Heart left ventricle (tissue), 16 donors: Measurements from ENCODE around the gene MTMR1. TPM values are rescaled to one million over a fixed set of nuclear protein-coding genes. Genes with fewer than 3 reads are reported as not detected.

Experiments
- ATAC-seq, 4 donors: fragments of 200-7000 bp; cut with Tn5 transposase; one replicate each; pipeline ENCODE4 v1.9.1; 2020 to 2022; ENCODE audit warnings: moderate library complexity in 4 of 4, mild to moderate bottlenecking in 3 of 4, moderate number of reproducible peaks in 1 of 4
- DNase-seq, 5 donors: peaks; one replicate each; pipeline ENCODE4 v3.0.0-alpha.2; 2020
- H3K27ac ChIP-seq, 12 donors: fragments of 200-600 bp; sonication (generic) in 4 of 12; one replicate each; pipeline versions ENCODE4 v1.5.0 to v1.8.0; 2016 to 2022; ENCODE audit warnings: mild to moderate bottlenecking in 2 of 12
- H3K27me3 ChIP-seq, 9 donors: fragments of 200-600 bp; sonication (generic) in 2 of 9; one replicate each; pipeline versions ENCODE4 v1.5.1 to v1.8.0; 2016 to 2022; ENCODE audit warnings: mild to moderate bottlenecking in 3 of 9
- H3K36me3 ChIP-seq, 9 donors: fragments of 200-600 bp; sonication (generic) in 2 of 9; one replicate each; pipeline versions ENCODE4 v1.5.0 to v1.8.0; 2018 to 2022; ENCODE audit warnings: mild to moderate bottlenecking in 2 of 9
- H3K4me1 ChIP-seq, 12 donors: fragments of 200-600 bp; sonication (generic) in 4 of 12; one replicate each; pipeline versions ENCODE4 v1.5.0 to v1.8.0; 2016 to 2022; ENCODE audit warnings: mild to moderate bottlenecking in 3 of 12
- H3K4me3 ChIP-seq, 12 donors: fragments of 200-600 bp; sonication (generic) in 4 of 12; one replicate each; pipeline versions ENCODE4 v1.5.0 to v1.8.0; 2017 to 2022; ENCODE audit warnings: mild to moderate bottlenecking in 9 of 12, moderate library complexity in 4 of 12
- H3K9me3 ChIP-seq, 12 donors: fragments of 200-600 bp; sonication (generic) in 4 of 12; one replicate each; pipeline versions ENCODE4 v1.5.0 to v1.8.0; 2016 to 2022; ENCODE audit warnings: mild to moderate bottlenecking in 1 of 12
- CTCF ChIP-seq, 12 donors: fragments of 200-600 bp; sonication (generic) in 4 of 12; IDR thresholded peaks; one replicate each; pipeline versions ENCODE4 v1.5.0 to v1.8.0; 2018 to 2022; ENCODE audit warnings: antibody characterized with exemption in 12 of 12, mild to moderate bottlenecking in 5 of 12
- POLR2A ChIP-seq, 2 donors: fragments of 450-650 bp; IDR thresholded peaks; one replicate each; pipeline ENCODE4 v1.6.1; 2017; ENCODE audit warnings: antibody characterized with exemption in 2 of 2, mild to moderate bottlenecking in 2 of 2, moderate library complexity in 2 of 2
- WGBS, 4 donors: extraction: QIAGEN DNeasy Blood & Tissue Kit in 2 of 4; methylation state at CpG; one replicate each; pipeline versions ENCODE4 v1.1.5 to v1.1.7; 2013 to 2018; 5-methylcytosine and 5-hydroxymethylcytosine counted together
- intact Hi-C, 10 donors: fragments of 100-400 bp; cut with DNase I; formaldehyde crosslinking; loops; one replicate each; pipeline versions ENCODE4 v1.11.1 to v1.14.2; 2022
- polyA plus RNA-seq, 2 donors: library from polyadenylated mRNA; stranded (reverse); fragments of 200-250 nt; gene quantifications; one replicate each; pipeline ENCODE4 v1.2.3, GENCODE V29; 2013
- total RNA-seq, 9 donors: library from RNA; depleted of rRNA in 2 of 9; stranded (reverse); fragments of >200 nt in 2 of 9; fragmentation: NEBNext Ultra II Directional in 3 of 9; extraction: Animal tissue kit (Norgen Biotek cat#: 25700) in 3 of 9; gene quantifications; one replicate each; pipeline versions ENCODE4 v1.1.0 to v1.2.4, GENCODE V29; 2016 to 2023
- donor health status: ischemic (EF 13 %, LVEDD 7.1; RV severe dilation, severe dysfunction).
- donor health status: healthy with polysubstance abuse.
- donor health status: DM: no; HTN: yes; CAD: no.
- donor health status: DM: no; HTN: no; CAD: no.
- donor health status: ischemic (EF 25% LVEDD 6.9; RV normal size, moderate dysfunction).
- donor health status: ischemic (EF 25% LVEDD 5.7; RV mildly dilated, moderate dysfunction).
- donor health status: healthy.
- donor health status: DM: yes; HTN: yes; CAD: no.
- donor health status: ischemic (EF 35%, LVEDD 5.7; RV mildly dilated, moderate dysfunction).
- donor health status: nonischemic (EF 11% LVEDD 7.7; RV severe dilation, severe dysfunction).
- donor health status: DM: yes; HTN: yes; CAD: no.
- donor health status: PGD.
- donor health status: ischemic (EF 29% LVEDD 5.4; RV normal size, mild dysfunction).
- donor health status: nonischemic (EF 23%, LVEDD 6.1; RV moderate dilation, normal function).

The MTMR1 gene
- total and polyA plus RNA-seq, 11 donors, result 5.1 to 59.7 (median 21.0) TPM

- ATAC-seq, result no peak
- intact Hi-C loops, result loop anchor here in 6 of 10 donors (10.0 kb wide), 3 partner anchors 127 to 227 kb away; partner anchors contain the start of gene HMGB3 (in 1 of the 6)
- Histone ChIP-seq H3K4me3 (no peak overlapping the region), H3K27ac (no peak overlapping the region), H3K4me1 (no peaks in the 10 kb centered on the region), H3K36me3 (peaks cover 0 to 9% (median 2%) of the 10 kb centered on the region in 9 donors), H3K9me3 (no peaks in the 10 kb centered on the region), H3K27me3 (no peaks in the 10 kb centered on the region)
- no peak for TF ChIP-seq CTCF (IDR thresholded peaks at IDR 0.05)
- no peak for TF ChIP-seq POLR2A (IDR thresholded peaks at IDR 0.05)
- 82 to 97% (median 93%) methylated on average over 16 to 18 of the region's 18 CpGs for WGBS, 4 donors
- no peak for DNase-seq
Measured at GRCh38 chrX:150777328-150777992, 84.3 kb downstream of the MTMR1 start.

GRCh38 chrX:150779385-150779784 is 86.2 kb downstream of the MTMR1 start:
- ATAC-seq, result peak in 1 of 4 donors; percentile 42
- Histone ChIP-seq H3K4me3 (no peak overlapping the region), H3K9me3 (no peaks in the 10 kb centered on the region), H3K36me3 (peaks cover 0 to 9% (median 2%) of the 10 kb centered on the region in 9 donors), H3K27me3 (no peaks in the 10 kb centered on the region), H3K27ac (no peak overlapping the region), H3K4me1 (no peaks in the 10 kb centered on the region)
- intact Hi-C loops, result loop anchor here in 6 of 10 donors (10.0 kb wide), 3 partner anchors 125 to 225 kb away; partner anchors contain the start of gene HMGB3 (in 1 of the 6)
- DNase-seq, result no peak
- WGBS, 4 donors, result 76 to 94% (median 89%) methylated on average over 8 of the region's 8 CpGs
- TF ChIP-seq CTCF (IDR thresholded peaks at IDR 0.05) (no peak), POLR2A (IDR thresholded peaks at IDR 0.05) (no peak)

- WGBS, 4 donors, result 81 to 98% (median 89%) methylated on average over 9 to 10 of the region's 10 CpGs
- intact Hi-C loops, result no loop called here
Measured at GRCh38 chrX:150781677-150782076, 88.5 kb downstream of the MTMR1 start.

More at GRCh38 chrX:150781677-150782076, 88.5 kb downstream of the MTMR1 start:
- DNase-seq (no peak), ATAC-seq (no peak)
- no peaks in the 10 kb centered on the region for H3K4me1 ChIP-seq
- H3K27me3 ChIP-seq, result no peaks in the 10 kb centered on the region
- no peak overlapping the region for H3K4me3 ChIP-seq
- H3K9me3 ChIP-seq, result no peaks in the 10 kb centered on the region
- peaks cover 0 to 4% (median 0%) of the 10 kb centered on the region in 9 donors for H3K36me3 ChIP-seq
- no peak overlapping the region for H3K27ac ChIP-seq
- no peak for TF ChIP-seq POLR2A (IDR thresholded peaks at IDR 0.05)
- TF ChIP-seq CTCF (IDR thresholded peaks at IDR 0.05), result no peak
